NCI-H748 treated with DMSO at 0.1 percent for 48 hours (cell line): ENCODE results near the gene AMPD1.

Source experiments
- DNase-seq: peaks from one replicate; lab custom pipeline; 2025; lab: John Stamatoyannopoulos, UW

The AMPD1 gene

GRCh38 chr1:114638910-114639309 is 56.4 kb downstream of the AMPD1 start:
- DNase-seq = no peak

GRCh38 chr1:114632427-114632826 is 62.9 kb downstream of the AMPD1 start:
- no peak for DNase-seq

GRCh38 chr1:114627107-114627506 is 68.2 kb downstream of the AMPD1 start:
- no peak for DNase-seq

- no peak for DNase-seq
Observed at GRCh38 chr1:114623364-114623763, 72.0 kb downstream of the AMPD1 start.
